GM12891 (cell line): ENCODE results near the gene LRRC7.

ENCODE experiments used
- POLR2A ChIP-seq: IDR thresholded peaks from 2 replicates; pipeline ENCODE4 v1.6.1; 2011; ENCODE audit warnings: low read depth, low read length, control low read depth
- POLR2AphosphoS5 ChIP-seq: IDR thresholded peaks from 2 replicates; pipeline ENCODE4 v1.6.1; 2011; ENCODE audit warnings: low read depth, low read length, control low read depth
- POU2F2 ChIP-seq: IDR thresholded peaks from 2 replicates; pipeline ENCODE4 v1.6.1; 2011; ENCODE audit warnings: low read depth, mild to moderate bottlenecking, control low read depth, low read length, moderate library complexity
- SPI1 ChIP-seq: IDR thresholded peaks from 2 replicates; pipeline ENCODE4 v1.6.1; 2011; ENCODE audit warnings: low read depth, low read length, control low read depth
- TAF1 ChIP-seq: IDR thresholded peaks from 2 replicates; pipeline ENCODE4 v1.6.1; 2011; ENCODE audit warnings: low read depth, low read length, control low read depth

- no peak for TF ChIP-seq POLR2A
- no peak for TF ChIP-seq TAF1
- no peak for TF ChIP-seq POLR2AphosphoS5
- TF ChIP-seq SPI1 = no peak
- TF ChIP-seq POU2F2 = no peak
Measured at GRCh38 chr1:69794831-69795230, 227.1 kb downstream of the LRRC7 start.
